ENCODE data around the gene ARL13A.

- TF ChIP-seq CTCF (IDR thresholded peaks at IDR 0.05) (no peak), POLR2A (IDR thresholded peaks at IDR 0.05; ENCODE audit: low read depth) (no peak), POLR2AphosphoS5 (IDR thresholded peaks at IDR 0.05) (no peak), EP300 (IDR thresholded peaks at IDR 0.05) (no peak)
Observed at GRCh38 chrX:100931925-100932285, 37.6 kb upstream of the ARL13A start.
